IMR-90 (cell line): ENCODE measurements around the gene GABBR2.

Experiments
- MAFK ChIP-seq: IDR thresholded peaks from 2 replicates; pipeline ENCODE4 v1.6.1; 2012; ENCODE audit warnings: low read depth, low read length, improper control_type of control experiment
- POLR2A ChIP-seq: IDR thresholded peaks from 2 replicates; pipeline ENCODE4 v1.6.1; 2012; ENCODE audit warnings: mild to moderate bottlenecking, low read depth, low read length
- RAD21 ChIP-seq: IDR thresholded peaks from 2 replicates; pipeline ENCODE4 v1.6.1; 2012; ENCODE audit warnings: low read length, improper control_type of control experiment
- TF ChIP-seq, protein P1 (sequence below): conservative IDR thresholded peaks from 2 replicates; pipeline ENCODE4 v1.5.1; 2012; ENCODE audit warnings: mild to moderate bottlenecking, low read depth, low read length, improper control_type of control experiment

DNA sequence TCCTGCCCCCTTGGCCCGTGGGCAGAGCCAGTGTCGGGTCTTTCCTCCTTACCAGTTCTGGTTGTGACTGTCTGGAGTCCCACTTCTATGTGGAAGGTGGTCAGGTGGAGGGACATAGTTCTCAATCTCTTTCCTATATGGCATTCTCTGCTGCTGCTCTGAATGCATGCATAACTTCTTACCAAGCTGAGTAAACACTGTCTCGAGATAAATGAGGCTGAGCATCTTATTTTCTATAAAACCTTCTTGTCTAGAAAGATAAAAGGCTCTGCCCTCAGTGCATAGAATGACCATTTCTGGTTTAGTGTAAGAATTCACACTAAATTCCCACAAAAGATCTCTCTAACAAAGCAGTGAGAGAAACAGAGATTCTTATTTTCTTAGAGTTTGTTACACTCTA is 347.1 kb downstream of the GABBR2 start:
- TF ChIP-seq, protein P1, sequence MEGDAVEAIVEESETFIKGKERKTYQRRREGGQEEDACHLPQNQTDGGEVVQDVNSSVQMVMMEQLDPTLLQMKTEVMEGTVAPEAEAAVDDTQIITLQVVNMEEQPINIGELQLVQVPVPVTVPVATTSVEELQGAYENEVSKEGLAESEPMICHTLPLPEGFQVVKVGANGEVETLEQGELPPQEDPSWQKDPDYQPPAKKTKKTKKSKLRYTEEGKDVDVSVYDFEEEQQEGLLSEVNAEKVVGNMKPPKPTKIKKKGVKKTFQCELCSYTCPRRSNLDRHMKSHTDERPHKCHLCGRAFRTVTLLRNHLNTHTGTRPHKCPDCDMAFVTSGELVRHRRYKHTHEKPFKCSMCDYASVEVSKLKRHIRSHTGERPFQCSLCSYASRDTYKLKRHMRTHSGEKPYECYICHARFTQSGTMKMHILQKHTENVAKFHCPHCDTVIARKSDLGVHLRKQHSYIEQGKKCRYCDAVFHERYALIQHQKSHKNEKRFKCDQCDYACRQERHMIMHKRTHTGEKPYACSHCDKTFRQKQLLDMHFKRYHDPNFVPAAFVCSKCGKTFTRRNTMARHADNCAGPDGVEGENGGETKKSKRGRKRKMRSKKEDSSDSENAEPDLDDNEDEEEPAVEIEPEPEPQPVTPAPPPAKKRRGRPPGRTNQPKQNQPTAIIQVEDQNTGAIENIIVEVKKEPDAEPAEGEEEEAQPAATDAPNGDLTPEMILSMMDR = no peak
- TF ChIP-seq RAD21 (no peak), POLR2A (no peak), MAFK (no peak)
